DOHH2 (cell line): ENCODE results near the gene UCP3.

Source experiments
- H3F3A ChIP-seq: fragments of 200-600 bp; sonication (generic), shearing (Covaris generic); 2 replicates; pipeline ENCODE4 v1.6.0; 2016; ENCODE audit warnings: antibody characterized with exemption, mild to moderate bottlenecking; ENCODE audit not compliant: control insufficient read depth, insufficient read depth
- H3K27ac ChIP-seq: fragments of 200-600 bp; sonication (generic); 2 replicates; pipeline ENCODE4 v1.5.1; 2014; ENCODE audit warnings: low read depth, mild to moderate bottlenecking, low read length, moderate library complexity
- H3K27me3 ChIP-seq: fragments of 200-600 bp; sonication (generic); 2 replicates; pipeline ENCODE4 v1.6.1; 2014; ENCODE audit warnings: mild to moderate bottlenecking, low read length, mixed read lengths; ENCODE audit not compliant: control insufficient read depth
- H3K36me3 ChIP-seq: fragments of 200-600 bp; sonication (generic); 2 replicates; pipeline ENCODE4 v1.6.1; 2014; ENCODE audit warnings: mild to moderate bottlenecking, low read length, moderate library complexity, mixed read lengths; ENCODE audit not compliant: control insufficient read depth
- H3K4me1 ChIP-seq: fragments of 200-600 bp; sonication (generic); 2 replicates; pipeline ENCODE4 v1.6.1; 2014; ENCODE audit warnings: mild to moderate bottlenecking, low read length, mixed read lengths; ENCODE audit not compliant: control insufficient read depth
- H3K4me2 ChIP-seq: fragments of 200-600 bp; sonication (generic); 2 replicates; pipeline ENCODE4 v1.6.0; 2014; ENCODE audit warnings: mild to moderate bottlenecking, low read length, moderate library complexity
- H3K4me3 ChIP-seq: fragments of 200-600 bp; sonication (generic); 2 replicates; pipeline ENCODE4 v1.5.1; 2014; ENCODE audit warnings: mild to moderate bottlenecking, low read length, mixed read lengths
- H3K79me2 ChIP-seq: fragments of 200-600 bp; sonication (generic); 2 replicates; pipeline ENCODE4 v1.6.1; 2014; ENCODE audit warnings: mild to moderate bottlenecking, low read length, mixed read lengths; ENCODE audit not compliant: control insufficient read depth
- H3K9me2 ChIP-seq: fragments of 200-600 bp; sonication (generic); replicated peaks from 2 replicates; pipeline ENCODE4 v1.6.1; 2014; ENCODE audit warnings: mild to moderate bottlenecking, low read length, mixed read lengths; ENCODE audit not compliant: control insufficient read depth
- H3K9me3 ChIP-seq: fragments of 200-600 bp; sonication (generic); 2 replicates; pipeline ENCODE4 v1.6.1; 2014; ENCODE audit warnings: antibody characterized with exemption, low read length, mixed read lengths; ENCODE audit not compliant: control insufficient read depth, insufficient read depth
- H4K20me1 ChIP-seq: fragments of 200-600 bp; sonication (generic); 2 replicates; pipeline ENCODE4 v1.6.0; 2014; ENCODE audit warnings: low read depth, mild to moderate bottlenecking, antibody characterized with exemption, low read length, moderate library complexity; ENCODE audit not compliant: control insufficient read depth, insufficient read depth
- CTCF ChIP-seq: fragments of 200-600 bp; sonication (generic); IDR thresholded peaks from one replicate; pipeline ENCODE4 v1.5.1; 2014; ENCODE audit warnings: antibody characterized with exemption, mild to moderate bottlenecking, low read depth, low read length; ENCODE audit not compliant: poor library complexity, severe bottlenecking
- EZH2phosphoT487 ChIP-seq: fragments of 200-600 bp; sonication (generic); IDR thresholded peaks from 2 replicates; pipeline ENCODE4 v1.6.1; 2017; ENCODE audit warnings: borderline replicate concordance, mild to moderate bottlenecking, antibody characterized with exemption, low read length, moderate library complexity, mixed read lengths

UCP3 gene

GRCh38 chr11:74005721-74006517 is 3.0 kb downstream of the UCP3 start:
- H3K9me3 ChIP-seq: no peaks in the 10 kb centered on the region
- H3K4me1 ChIP-seq: peaks cover 35% of the 10 kb centered on the region
- H3F3A ChIP-seq: no peaks in the 10 kb centered on the region
- no peaks in the 10 kb centered on the region for H4K20me1 ChIP-seq
- H3K4me2 ChIP-seq: no peak overlapping the region
- no peaks in the 10 kb centered on the region for H3K79me2 ChIP-seq
- H3K27me3 ChIP-seq: no peaks in the 10 kb centered on the region
- H3K36me3 ChIP-seq: no peaks in the 10 kb centered on the region; the same call in 1 of the 2 replicates
- H3K27ac ChIP-seq: no peak overlapping the region
- H3K4me3 ChIP-seq: no peak overlapping the region
- TF ChIP-seq EZH2phosphoT487 (no peak), CTCF (no peak)
- H3K9me2 ChIP-seq: no peaks in the 10 kb centered on the region

GRCh38 chr11:74004759-74005615 is 3.9 kb downstream of the UCP3 start:
- H3K9me2 ChIP-seq: no peaks in the 10 kb centered on the region
- H3K27ac ChIP-seq: no peak overlapping the region
- H3K79me2 ChIP-seq: no peaks in the 10 kb centered on the region
- H3K27me3 ChIP-seq: no peaks in the 10 kb centered on the region
- H3K36me3 ChIP-seq: no peaks in the 10 kb centered on the region; the same call in 1 of the 2 replicates
- no peaks in the 10 kb centered on the region for H4K20me1 ChIP-seq
- no peaks in the 10 kb centered on the region for H3K9me3 ChIP-seq
- no peaks in the 10 kb centered on the region for H3F3A ChIP-seq
- H3K4me1 ChIP-seq: peaks cover 35% of the 10 kb centered on the region
- H3K4me3 ChIP-seq: no peak overlapping the region
- no peak overlapping the region for H3K4me2 ChIP-seq
- TF ChIP-seq CTCF (no peak), EZH2phosphoT487 (no peak)

GRCh38 chr11:74004046-74004695 is 4.7 kb downstream of the UCP3 start:
- H3K4me3 ChIP-seq: no peak overlapping the region
- H3K27ac ChIP-seq: no peak overlapping the region
- no peak overlapping the region for H3K4me2 ChIP-seq
- H3K9me2 ChIP-seq: no peaks in the 10 kb centered on the region
- no peaks in the 10 kb centered on the region for H3K27me3 ChIP-seq
- TF ChIP-seq CTCF: no peak
- TF ChIP-seq EZH2phosphoT487: no peak
- peaks cover 38% of the 10 kb centered on the region for H3K4me1 ChIP-seq
- no peaks in the 10 kb centered on the region for H3K9me3 ChIP-seq
- no peaks in the 10 kb centered on the region; the same call in 1 of the 2 replicates for H3K36me3 ChIP-seq
- H3F3A ChIP-seq: no peaks in the 10 kb centered on the region
- no peaks in the 10 kb centered on the region for H4K20me1 ChIP-seq
- H3K79me2 ChIP-seq: no peaks in the 10 kb centered on the region
